GM23338 (cell line): ENCODE measurements around the gene NR4A2. TPM values are rescaled to one million over a fixed set of nuclear protein-coding genes. Genes with fewer than 3 reads are reported as not detected.
A peak's percentile ranks its signal among the peaks of the same experiment; 100 is the strongest.

Source experiments
- ATAC-seq: fragments of 200-7000 bp; cut with Tn5 transposase; 3 replicates; pipeline ENCODE4 v1.9.1; 2020
- DNase-seq: peaks from one replicate; pipeline ENCODE4 v3.0.0-alpha.2; 2015; ENCODE audit warnings: low spot score
- H2AFZ ChIP-seq: fragments of 200-600 bp; sonication (generic); 2 replicates; pipeline ENCODE4 v1.8.0; 2016; ENCODE audit warnings: antibody characterized with exemption, mild to moderate bottlenecking, moderate library complexity
- H3F3A ChIP-seq: fragments of 200-600 bp; sonication (generic); replicated peaks from 2 replicates; pipeline ENCODE4 v1.8.0; 2017; ENCODE audit warnings: antibody characterized with exemption, mixed run types, low read depth
- H3K27ac ChIP-seq: fragments of 200-600 bp; sonication (generic); 2 replicates; pipeline ENCODE4 v1.6.1; 2016; ENCODE audit warnings: low read depth
- H3K27me3 ChIP-seq: fragments of 200-600 bp; sonication (generic); 2 replicates; pipeline ENCODE4 v1.8.0; 2016; ENCODE audit warnings: mild to moderate bottlenecking, mixed run types, moderate library complexity; ENCODE audit not compliant: insufficient read depth
- H3K36me3 ChIP-seq: fragments of 200-600 bp; sonication (generic); 2 replicates; pipeline ENCODE4 v1.8.0; 2016; ENCODE audit warnings: mild to moderate bottlenecking; ENCODE audit not compliant: insufficient read depth
- H3K4me1 ChIP-seq: fragments of 200-600 bp; sonication (generic); 2 replicates; pipeline ENCODE4 v1.8.0; 2016; ENCODE audit warnings: mild to moderate bottlenecking, moderate library complexity; ENCODE audit not compliant: insufficient read depth
- H3K4me2 ChIP-seq: fragments of 200-600 bp; sonication (generic); 2 replicates; pipeline ENCODE4 v1.7.1; 2017; ENCODE audit warnings: mixed run types
- H3K4me3 ChIP-seq: fragments of 200-600 bp; sonication (generic); 2 replicates; pipeline ENCODE4 v1.6.1; 2016; ENCODE audit warnings: mixed run types
- H3K79me2 ChIP-seq: fragments of 200-600 bp; sonication (generic); replicated peaks from 2 replicates; pipeline ENCODE4 v1.8.0; 2017; ENCODE audit warnings: mild to moderate bottlenecking; ENCODE audit not compliant: insufficient read depth
- H3K9me2 ChIP-seq: fragments of 200-600 bp; sonication (generic); 2 replicates; pipeline ENCODE4 v1.8.0; 2017; ENCODE audit not compliant: insufficient read depth
- H4K20me1 ChIP-seq: fragments of 200-600 bp; sonication (generic); replicated peaks from 2 replicates; pipeline ENCODE4 v1.8.0; 2017; ENCODE audit warnings: mild to moderate bottlenecking; ENCODE audit not compliant: insufficient read depth
- H3K27ac Mint-ChIP-seq: 2 replicates; pipeline ENCODE4 v1.8.0; 2020; ENCODE audit warnings: inconsistent platforms, mild to moderate bottlenecking, moderate library complexity, mixed read lengths
- H3K27me3 Mint-ChIP-seq: 3 replicates; pipeline ENCODE4 v1.8.0; 2022; ENCODE audit warnings: low read depth, mild to moderate bottlenecking, moderate library complexity, mixed read lengths, inconsistent platforms; ENCODE audit not compliant: insufficient read depth, poor library complexity
- H3K36me3 Mint-ChIP-seq: 3 replicates; pipeline ENCODE4 v1.8.0; 2021; ENCODE audit warnings: low read depth, mild to moderate bottlenecking, inconsistent platforms, moderate library complexity, mixed read lengths
- H3K4me1 Mint-ChIP-seq: 3 replicates; pipeline ENCODE4 v1.8.0; 2020; ENCODE audit warnings: mild to moderate bottlenecking, inconsistent platforms, mixed read lengths
- H3K4me3 Mint-ChIP-seq: 3 replicates; pipeline ENCODE4 v1.8.0; 2021; ENCODE audit warnings: moderate library complexity, mild to moderate bottlenecking, inconsistent platforms, mixed read lengths
- H3K9me3 Mint-ChIP-seq: 3 replicates; pipeline ENCODE4 v1.8.0; 2020; ENCODE audit warnings: moderate library complexity, mild to moderate bottlenecking, inconsistent platforms, mixed read lengths
- CREB1 ChIP-seq: fragments of 250-450 bp; sonication (Bioruptor Pico); IDR thresholded peaks from 2 replicates; pipeline ENCODE4 v1.5.0; 2020; ENCODE audit warnings: low read depth, mild to moderate bottlenecking, moderate library complexity
- ETS1 ChIP-seq: IDR thresholded peaks from 2 replicates; pipeline ENCODE4 v1.6.1; 2016; ENCODE audit warnings: antibody characterized with exemption
- EZH2 ChIP-seq: fragments of 200-600 bp; sonication (generic); IDR thresholded peaks from one replicate; pipeline ENCODE4 v1.8.0; 2017; ENCODE audit warnings: antibody characterized with exemption, mild to moderate bottlenecking, low read depth; ENCODE audit not compliant: unreplicated experiment
- EZH2phosphoT487 ChIP-seq: fragments of 200-600 bp; sonication (generic); IDR thresholded peaks from one replicate; pipeline ENCODE4 v1.8.1; 2018; ENCODE audit warnings: antibody characterized with exemption; ENCODE audit not compliant: unreplicated experiment
- JUNB ChIP-seq: IDR thresholded peaks from one replicate; pipeline ENCODE4 v1.6.1; 2016; ENCODE audit warnings: antibody characterized with exemption; ENCODE audit not compliant: unreplicated experiment
- POLR2AphosphoS5 ChIP-seq: IDR thresholded peaks from 2 replicates; pipeline ENCODE4 v1.6.1; 2016; ENCODE audit warnings: antibody characterized with exemption, low read depth
- STAT1 ChIP-seq: IDR thresholded peaks from one replicate; pipeline ENCODE4 v1.6.1; 2016; ENCODE audit warnings: antibody characterized with exemption; ENCODE audit not compliant: unreplicated experiment
- ZNF331 ChIP-seq: fragments of 250-450 bp; sonication (Bioruptor Pico); IDR thresholded peaks from 2 replicates; pipeline ENCODE4 v1.5.0; 2020; ENCODE audit warnings: low read depth, mild to moderate bottlenecking, moderate library complexity
- polyA plus RNA-seq: library from polyadenylated mRNA; unstranded; fragments of >200 nt; fragmentation: Nextera tagmentation; extraction: Ambion mirVana; gene quantifications from 2 replicates; pipeline ENCODE4 v1.2.1, GENCODE V29; 2016
- total RNA-seq: library from RNA; depleted of rRNA; stranded (reverse); fragments of >200 nt; shearing (Covaris generic); gene quantifications from 2 replicates; pipeline ENCODE4 v1.2.3, GENCODE V29; 2014
- TF ChIP-seq, protein P1 (sequence below), 2 experiments: fragments of 200-600 bp in 1 of 2; sonication (generic) in 1 of 2; conservative IDR thresholded peaks; 2 replicates each; pipeline versions ENCODE4 v1.5.1 to v1.6.1; 2016 to 2017; ENCODE audit warnings: antibody characterized with exemption in 2 of 2, low read depth in 2 of 2, mild to moderate bottlenecking in 2 of 2, moderate library complexity in 1 of 2
- TF ChIP-seq, protein P2 (sequence below): IDR thresholded peaks from one replicate; pipeline ENCODE4 v1.6.1; 2018; ENCODE audit warnings: antibody characterized with exemption; ENCODE audit not compliant: unreplicated experiment

NR4A2 gene
- total and polyA plus RNA-seq, 2 experiments from 2014 or later: 0.49 to 0.71 TPM

DNA sequence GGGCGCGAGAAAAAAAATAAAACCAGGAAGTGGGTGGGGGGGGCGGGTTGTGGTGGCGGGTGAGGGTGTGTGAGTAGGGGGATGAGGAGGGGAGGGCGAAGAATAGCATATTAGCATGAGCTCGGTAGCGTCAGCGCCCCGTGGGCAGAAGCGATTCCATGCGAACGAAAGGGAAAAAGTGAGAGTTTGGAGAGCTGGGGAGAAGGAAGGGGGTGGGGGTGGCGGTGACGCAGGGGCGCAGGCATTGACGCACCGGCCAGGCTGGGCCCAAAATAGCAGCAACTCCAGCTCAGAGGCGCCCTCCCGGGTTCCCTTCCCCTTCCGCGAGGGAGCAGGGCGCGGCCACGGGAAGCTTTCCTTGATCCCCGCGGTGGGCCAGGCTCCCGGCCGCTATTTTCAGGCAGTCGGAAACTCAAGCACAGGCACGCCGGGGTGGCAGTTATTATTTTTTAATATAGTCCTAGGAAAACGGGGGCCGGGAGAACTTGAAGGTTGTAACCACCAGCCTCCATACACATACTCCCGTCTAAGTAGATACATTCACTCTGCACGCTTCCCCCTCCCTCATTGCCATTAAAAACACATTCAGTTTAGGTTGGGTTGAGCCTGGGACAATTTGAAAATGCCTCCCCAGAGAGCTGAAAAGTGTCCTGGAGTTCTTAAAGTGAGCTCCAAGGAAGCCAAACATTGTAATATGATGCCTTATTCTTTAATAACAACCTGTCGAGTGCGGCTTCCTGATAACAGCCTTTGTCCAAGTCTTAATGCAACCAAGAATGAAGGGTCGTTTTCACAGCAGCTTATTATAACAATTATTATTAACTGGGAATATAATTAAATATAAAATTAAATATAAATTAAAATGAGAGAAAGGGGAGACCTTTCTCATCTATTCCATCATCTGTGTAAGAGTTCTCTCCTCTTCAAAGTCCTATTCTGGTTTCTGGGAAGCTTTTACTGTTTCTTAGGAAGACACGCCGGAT is 2.3 kb upstream of the NR4A2 start:
- Histone ChIP-seq H3K27me3 (peaks cover 63% of the 10 kb centered on the region), H3K4me1 (peaks cover 53% of the 10 kb centered on the region), H2AFZ (peak overlapping the region; percentile 80), H3F3A (peaks cover 5% of the 10 kb centered on the region; the same call in 1 of the 2 replicates), H3K4me2 (peak overlapping the region; percentile 98), H3K36me3 (no peaks in the 10 kb centered on the region), H3K9me2 (no peaks in the 10 kb centered on the region), H4K20me1 (peaks cover 10% of the 10 kb centered on the region; the same call in 1 of the 2 replicates), H3K4me3 (peak overlapping the region; percentile 83), H3K27ac (no peak overlapping the region), H3K79me2 (no peaks in the 10 kb centered on the region)
- H3K36me3 Mint-ChIP-seq: 0 out of 3 replicates have a peak, but pooled peaks cover 2% of the 10 kb centered on the region
- H3K4me3 Mint-ChIP-seq: peak overlapping the region; percentile 93
- TF ChIP-seq EZH2 (peak; percentile 19), CREB1 (peak; percentile 82), ETS1 (peak; percentile 33; the same call in 1 of the 2 replicates)
- TF ChIP-seq, protein P1, sequence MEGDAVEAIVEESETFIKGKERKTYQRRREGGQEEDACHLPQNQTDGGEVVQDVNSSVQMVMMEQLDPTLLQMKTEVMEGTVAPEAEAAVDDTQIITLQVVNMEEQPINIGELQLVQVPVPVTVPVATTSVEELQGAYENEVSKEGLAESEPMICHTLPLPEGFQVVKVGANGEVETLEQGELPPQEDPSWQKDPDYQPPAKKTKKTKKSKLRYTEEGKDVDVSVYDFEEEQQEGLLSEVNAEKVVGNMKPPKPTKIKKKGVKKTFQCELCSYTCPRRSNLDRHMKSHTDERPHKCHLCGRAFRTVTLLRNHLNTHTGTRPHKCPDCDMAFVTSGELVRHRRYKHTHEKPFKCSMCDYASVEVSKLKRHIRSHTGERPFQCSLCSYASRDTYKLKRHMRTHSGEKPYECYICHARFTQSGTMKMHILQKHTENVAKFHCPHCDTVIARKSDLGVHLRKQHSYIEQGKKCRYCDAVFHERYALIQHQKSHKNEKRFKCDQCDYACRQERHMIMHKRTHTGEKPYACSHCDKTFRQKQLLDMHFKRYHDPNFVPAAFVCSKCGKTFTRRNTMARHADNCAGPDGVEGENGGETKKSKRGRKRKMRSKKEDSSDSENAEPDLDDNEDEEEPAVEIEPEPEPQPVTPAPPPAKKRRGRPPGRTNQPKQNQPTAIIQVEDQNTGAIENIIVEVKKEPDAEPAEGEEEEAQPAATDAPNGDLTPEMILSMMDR (conservative IDR thresholded peaks at IDR 0.05; ENCODE audit: low read depth in 2 of 2): no peak; a peak in 1 of 4 replicates
- peak overlapping the region; percentile 88 for H3K27ac Mint-ChIP-seq
- ATAC-seq (peak; percentile 17), DNase-seq (peak; percentile 72)
- H3K4me1 Mint-ChIP-seq: peaks cover 45% of the 10 kb centered on the region
- no peaks in the 10 kb centered on the region; the same call in 2 of the 3 replicates for H3K9me3 Mint-ChIP-seq
- peaks cover 41% of the 10 kb centered on the region for H3K27me3 Mint-ChIP-seq

- Mint-ChIP-seq H3K27ac (peak overlapping the region; percentile 88), H3K36me3 (0 out of 3 replicates have a peak, but pooled peaks cover 4% of the 10 kb centered on the region), H3K9me3 (no peaks in the 10 kb centered on the region; the same call in 2 of the 3 replicates), H3K4me3 (peak overlapping the region; percentile 93), H3K4me1 (peaks cover 40% of the 10 kb centered on the region), H3K27me3 (peaks cover 48% of the 10 kb centered on the region)
- H3K4me2 ChIP-seq: peak overlapping the region; percentile 98
- peak overlapping the region; percentile 60 for H2AFZ ChIP-seq
- H3K4me3 ChIP-seq: peak overlapping the region; percentile 83
- H4K20me1 ChIP-seq: peaks cover 10% of the 10 kb centered on the region; the same call in 1 of the 2 replicates
- ATAC-seq (peak; percentile 23), DNase-seq (peak; percentile 81)
- no peaks in the 10 kb centered on the region for H3K79me2 ChIP-seq
- H3K27me3 ChIP-seq: peaks cover 63% of the 10 kb centered on the region
- H3K9me2 ChIP-seq: no peaks in the 10 kb centered on the region
- no peak overlapping the region for H3K27ac ChIP-seq
- peaks cover 5% of the 10 kb centered on the region; the same call in 1 of the 2 replicates for H3F3A ChIP-seq
- H3K4me1 ChIP-seq: peaks cover 49% of the 10 kb centered on the region
- H3K36me3 ChIP-seq: no peaks in the 10 kb centered on the region
- no peak for TF ChIP-seq EZH2
- TF ChIP-seq, protein P2, sequence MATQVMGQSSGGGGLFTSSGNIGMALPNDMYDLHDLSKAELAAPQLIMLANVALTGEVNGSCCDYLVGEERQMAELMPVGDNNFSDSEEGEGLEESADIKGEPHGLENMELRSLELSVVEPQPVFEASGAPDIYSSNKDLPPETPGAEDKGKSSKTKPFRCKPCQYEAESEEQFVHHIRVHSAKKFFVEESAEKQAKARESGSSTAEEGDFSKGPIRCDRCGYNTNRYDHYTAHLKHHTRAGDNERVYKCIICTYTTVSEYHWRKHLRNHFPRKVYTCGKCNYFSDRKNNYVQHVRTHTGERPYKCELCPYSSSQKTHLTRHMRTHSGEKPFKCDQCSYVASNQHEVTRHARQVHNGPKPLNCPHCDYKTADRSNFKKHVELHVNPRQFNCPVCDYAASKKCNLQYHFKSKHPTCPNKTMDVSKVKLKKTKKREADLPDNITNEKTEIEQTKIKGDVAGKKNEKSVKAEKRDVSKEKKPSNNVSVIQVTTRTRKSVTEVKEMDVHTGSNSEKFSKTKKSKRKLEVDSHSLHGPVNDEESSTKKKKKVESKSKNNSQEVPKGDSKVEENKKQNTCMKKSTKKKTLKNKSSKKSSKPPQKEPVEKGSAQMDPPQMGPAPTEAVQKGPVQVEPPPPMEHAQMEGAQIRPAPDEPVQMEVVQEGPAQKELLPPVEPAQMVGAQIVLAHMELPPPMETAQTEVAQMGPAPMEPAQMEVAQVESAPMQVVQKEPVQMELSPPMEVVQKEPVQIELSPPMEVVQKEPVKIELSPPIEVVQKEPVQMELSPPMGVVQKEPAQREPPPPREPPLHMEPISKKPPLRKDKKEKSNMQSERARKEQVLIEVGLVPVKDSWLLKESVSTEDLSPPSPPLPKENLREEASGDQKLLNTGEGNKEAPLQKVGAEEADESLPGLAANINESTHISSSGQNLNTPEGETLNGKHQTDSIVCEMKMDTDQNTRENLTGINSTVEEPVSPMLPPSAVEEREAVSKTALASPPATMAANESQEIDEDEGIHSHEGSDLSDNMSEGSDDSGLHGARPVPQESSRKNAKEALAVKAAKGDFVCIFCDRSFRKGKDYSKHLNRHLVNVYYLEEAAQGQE: no peak
- TF ChIP-seq STAT1: no peak
- no peak for TF ChIP-seq JUNB
- TF ChIP-seq, protein P1 (conservative IDR thresholded peaks at IDR 0.05; ENCODE audit: low read depth in 2 of 2): no peak
- TF ChIP-seq ZNF331 (CRISPR knock-in tag): no peak
- no peak for TF ChIP-seq ETS1
- TF ChIP-seq CREB1: no peak
- no peak for TF ChIP-seq EZH2phosphoT487
- TF ChIP-seq POLR2AphosphoS5: no peak
Measured at GRCh38 chr2:156333951-156334495, 1.5 kb upstream of the NR4A2 start.
